ENCODE data around the gene INPP5F. TPM values are rescaled to one million over a fixed set of nuclear protein-coding genes. Genes with fewer than 3 reads are reported as not detected.
"Not testable (repeated sequence)": the region's sequence is repeated elsewhere in the genome, so short reads cannot be mapped to it uniquely, and the experiment has no call there.

INPP5F gene
- total RNA-seq, 6 experiments from 2014 or later = 8.7 to 12.8 (median 12.5) TPM

- DNase-seq = peak; percentile 34
- no peak overlapping the region for H3K4me3 Mint-ChIP-seq
- peaks cover 3% of the 10 kb centered on the region for H3K27me3 Mint-ChIP-seq (ENCODE audit: insufficient read depth)
- H3K27ac Mint-ChIP-seq = no peak overlapping the region
- H3K36me3 Mint-ChIP-seq (ENCODE audit: low read depth) = peaks cover 9% of the 10 kb centered on the region
- H3K4me1 Mint-ChIP-seq (ENCODE audit: low read depth) = peaks cover 22% of the 10 kb centered on the region
- H3K9me3 Mint-ChIP-seq = peaks cover 7% of the 10 kb centered on the region
- TF ChIP-seq, protein P1, sequence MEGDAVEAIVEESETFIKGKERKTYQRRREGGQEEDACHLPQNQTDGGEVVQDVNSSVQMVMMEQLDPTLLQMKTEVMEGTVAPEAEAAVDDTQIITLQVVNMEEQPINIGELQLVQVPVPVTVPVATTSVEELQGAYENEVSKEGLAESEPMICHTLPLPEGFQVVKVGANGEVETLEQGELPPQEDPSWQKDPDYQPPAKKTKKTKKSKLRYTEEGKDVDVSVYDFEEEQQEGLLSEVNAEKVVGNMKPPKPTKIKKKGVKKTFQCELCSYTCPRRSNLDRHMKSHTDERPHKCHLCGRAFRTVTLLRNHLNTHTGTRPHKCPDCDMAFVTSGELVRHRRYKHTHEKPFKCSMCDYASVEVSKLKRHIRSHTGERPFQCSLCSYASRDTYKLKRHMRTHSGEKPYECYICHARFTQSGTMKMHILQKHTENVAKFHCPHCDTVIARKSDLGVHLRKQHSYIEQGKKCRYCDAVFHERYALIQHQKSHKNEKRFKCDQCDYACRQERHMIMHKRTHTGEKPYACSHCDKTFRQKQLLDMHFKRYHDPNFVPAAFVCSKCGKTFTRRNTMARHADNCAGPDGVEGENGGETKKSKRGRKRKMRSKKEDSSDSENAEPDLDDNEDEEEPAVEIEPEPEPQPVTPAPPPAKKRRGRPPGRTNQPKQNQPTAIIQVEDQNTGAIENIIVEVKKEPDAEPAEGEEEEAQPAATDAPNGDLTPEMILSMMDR (IDR thresholded peaks at IDR 0.05) = no peak
Measured at GRCh38 chr10:119701861-119702260, 24.0 kb upstream of the INPP5F start.

GRCh38 chr10:119702583-119702982, 23.3 kb upstream of the INPP5F start:
- Mint-ChIP-seq H3K9me3 (peaks cover 8% of the 10 kb centered on the region), H3K36me3 (ENCODE audit: low read depth) (peaks cover 10% of the 10 kb centered on the region), H3K27ac (no peak overlapping the region), H3K27me3 (ENCODE audit: insufficient read depth) (peaks cover 3% of the 10 kb centered on the region), H3K4me3 (no peak overlapping the region), H3K4me1 (ENCODE audit: low read depth) (peaks cover 22% of the 10 kb centered on the region)
- TF ChIP-seq, protein P1 (IDR thresholded peaks at IDR 0.05) = no peak
- no peak for DNase-seq

DNA sequence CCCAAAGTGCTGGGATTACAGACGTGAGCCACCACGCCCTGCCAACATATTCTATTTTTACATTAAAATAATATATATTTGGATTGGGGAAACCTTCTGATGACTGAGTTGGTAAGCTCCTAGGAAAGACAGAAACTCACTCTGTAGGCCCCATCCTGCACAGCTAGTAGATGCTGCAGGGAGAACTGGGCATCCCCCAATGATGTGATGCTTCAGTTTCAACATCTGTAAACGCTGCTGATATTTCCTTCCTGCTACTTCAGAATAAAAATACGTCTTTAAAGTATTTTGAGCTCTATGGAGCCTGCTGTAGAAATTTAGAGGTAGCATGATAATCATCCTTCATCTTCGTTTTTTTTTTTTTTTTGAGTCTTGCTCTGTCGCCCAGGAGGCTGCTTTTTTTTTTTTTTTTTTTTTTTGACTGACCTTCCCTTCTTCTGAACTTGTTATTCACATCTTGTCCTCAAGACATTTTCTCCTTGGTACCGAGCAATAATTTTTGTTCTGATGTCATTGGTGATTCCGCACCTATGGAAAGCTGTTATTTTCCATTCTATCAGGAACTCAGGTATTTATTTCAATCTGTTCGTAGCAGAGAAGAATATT, 21.8 kb upstream of the INPP5F start:
- Mint-ChIP-seq H3K27ac (no peak overlapping the region), H3K9me3 (peaks cover 8% of the 10 kb centered on the region), H3K27me3 (ENCODE audit: insufficient read depth) (peaks cover 8% of the 10 kb centered on the region), H3K4me3 (no peak overlapping the region), H3K36me3 (ENCODE audit: low read depth) (peaks cover 10% of the 10 kb centered on the region), H3K4me1 (ENCODE audit: low read depth) (peaks cover 22% of the 10 kb centered on the region)
- TF ChIP-seq, protein P1 (IDR thresholded peaks at IDR 0.05) = no peak
- DNase-seq = no peak

DNA sequence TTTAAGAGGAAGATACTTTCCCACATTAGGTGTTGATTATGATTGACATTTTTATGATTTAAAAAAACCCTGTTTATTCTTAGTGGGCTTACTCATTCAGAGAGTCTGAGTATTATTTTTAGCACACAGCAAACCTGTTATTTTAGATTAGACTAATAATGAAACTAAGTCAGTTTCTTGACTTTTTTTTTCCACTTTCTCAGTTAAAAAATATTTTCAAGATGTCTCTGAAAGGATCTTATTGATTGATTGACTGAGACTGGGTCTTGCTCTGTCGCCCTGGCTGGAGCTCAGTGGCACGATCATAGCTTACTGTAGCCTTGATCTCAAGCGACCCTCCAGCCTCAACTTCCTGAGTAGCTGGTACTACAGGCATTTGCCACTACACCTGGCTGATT, 20.4 kb upstream of the INPP5F start:
- TF ChIP-seq, protein P1 (IDR thresholded peaks at IDR 0.05) = no peak
- Mint-ChIP-seq H3K4me3 (no peak overlapping the region), H3K27ac (no peak overlapping the region), H3K36me3 (ENCODE audit: low read depth) (peaks cover 10% of the 10 kb centered on the region), H3K4me1 (ENCODE audit: low read depth) (peaks cover 22% of the 10 kb centered on the region), H3K27me3 (ENCODE audit: insufficient read depth) (peaks cover 8% of the 10 kb centered on the region), H3K9me3 (peaks cover 8% of the 10 kb centered on the region)
- no peak for DNase-seq

DNA sequence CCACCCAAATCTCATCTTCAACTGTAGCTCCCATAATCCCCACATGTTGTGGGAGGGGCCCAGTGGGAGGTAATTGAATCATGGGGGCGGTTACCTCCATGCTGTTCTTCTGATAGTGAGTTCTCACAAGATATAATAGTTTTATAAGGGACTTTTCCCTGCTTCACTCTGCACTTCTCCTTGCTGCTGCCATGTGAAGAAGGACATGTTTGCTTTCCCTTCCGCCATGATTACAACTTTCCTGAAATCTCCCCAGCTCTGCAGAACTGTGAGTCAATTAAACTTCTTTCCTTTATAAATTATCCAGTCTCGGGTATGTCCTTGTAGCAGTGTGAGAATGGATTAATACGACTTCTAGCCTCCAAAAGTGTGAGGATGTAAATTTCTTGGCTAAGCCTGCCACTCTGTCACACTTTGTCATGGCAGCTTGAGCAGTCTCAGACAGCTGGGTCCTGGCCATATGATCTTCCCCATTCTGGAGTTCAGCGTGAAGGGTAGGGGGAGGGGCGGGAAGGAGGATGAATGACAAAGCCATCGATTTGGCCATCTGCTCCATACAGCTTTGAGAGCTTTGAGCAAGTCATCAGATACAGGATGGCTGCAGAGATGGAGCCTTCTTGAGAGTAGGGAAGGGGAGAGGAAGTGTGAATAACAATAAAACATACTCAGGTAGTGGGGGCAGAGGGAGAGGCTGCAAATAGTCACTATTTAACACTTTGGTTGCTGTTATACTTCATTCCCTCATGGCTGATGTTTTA, 19.1 kb upstream of the INPP5F start:
- Mint-ChIP-seq H3K27me3 (ENCODE audit: insufficient read depth) (peaks cover 8% of the 10 kb centered on the region), H3K36me3 (ENCODE audit: low read depth) (peaks cover 10% of the 10 kb centered on the region), H3K4me3 (no peak overlapping the region), H3K9me3 (peaks cover 8% of the 10 kb centered on the region), H3K4me1 (ENCODE audit: low read depth) (peaks cover 12% of the 10 kb centered on the region), H3K27ac (no peak overlapping the region)
- no peak for DNase-seq
- TF ChIP-seq, protein P1 (IDR thresholded peaks at IDR 0.05) = no peak

DNA sequence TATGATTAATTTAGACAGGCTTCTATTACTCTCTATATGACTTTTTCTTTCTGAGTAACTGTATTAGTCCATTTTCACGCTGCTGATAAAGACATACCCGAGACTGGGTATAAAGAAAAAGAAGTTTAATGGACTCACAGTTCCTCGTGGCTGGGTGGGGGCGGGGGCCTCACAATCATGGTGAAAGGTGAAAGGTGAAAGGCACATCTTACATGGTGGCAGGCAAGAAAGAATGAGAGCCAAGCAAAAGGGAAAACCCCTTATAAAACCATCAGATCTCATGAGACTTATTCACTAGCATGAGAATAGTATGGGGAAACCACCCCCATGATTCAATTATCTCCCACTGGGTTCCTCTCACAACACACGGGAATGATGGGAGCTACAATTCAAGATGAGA, 18.5 kb upstream of the INPP5F start:
- DNase-seq; H3K4me1 Mint-ChIP-seq (ENCODE audit: low read depth); H3K4me3 Mint-ChIP-seq; H3K27me3 Mint-ChIP-seq (ENCODE audit: insufficient read depth); H3K9me3 Mint-ChIP-seq; H3K27ac Mint-ChIP-seq: not testable (repeated sequence)
- peaks cover 10% of the 10 kb centered on the region for H3K36me3 Mint-ChIP-seq (ENCODE audit: low read depth)

DNA sequence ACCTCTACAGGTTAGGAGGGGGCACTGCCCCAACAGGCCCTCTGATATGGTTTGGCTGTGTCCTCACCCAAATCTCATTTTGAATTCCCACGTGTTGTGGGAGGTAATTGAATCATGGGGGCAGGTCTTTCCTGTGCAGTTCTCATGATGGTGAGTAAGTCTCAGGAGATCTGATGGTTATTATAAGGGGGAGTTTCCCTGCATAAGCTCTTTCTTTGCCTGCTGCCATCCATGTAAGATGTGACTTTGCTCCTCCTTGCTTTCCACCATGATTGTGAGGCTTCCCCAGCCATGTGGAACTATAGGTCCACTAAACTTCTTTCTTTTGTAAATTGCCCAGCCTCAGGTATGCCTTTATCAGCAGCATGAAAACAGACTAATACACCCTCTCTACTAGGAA, 14.9 kb upstream of the INPP5F start:
- peaks cover 10% of the 10 kb centered on the region for H3K36me3 Mint-ChIP-seq (ENCODE audit: low read depth)
- H3K4me3 Mint-ChIP-seq = not testable (repeated sequence)

More for the DNA sequence above, 14.9 kb upstream of the INPP5F start:
- H3K27ac Mint-ChIP-seq; H3K4me1 Mint-ChIP-seq (ENCODE audit: low read depth); DNase-seq; H3K27me3 Mint-ChIP-seq (ENCODE audit: insufficient read depth); H3K9me3 Mint-ChIP-seq: not testable (repeated sequence)

Data from HFFc6 (cell line).